ENCODE data around the gene RALGAPB.
"Not testable (repeated sequence)": the region's sequence is repeated elsewhere in the genome, so short reads cannot be mapped to it uniquely, and the experiment has no call there.

Gene RALGAPB

DNA sequence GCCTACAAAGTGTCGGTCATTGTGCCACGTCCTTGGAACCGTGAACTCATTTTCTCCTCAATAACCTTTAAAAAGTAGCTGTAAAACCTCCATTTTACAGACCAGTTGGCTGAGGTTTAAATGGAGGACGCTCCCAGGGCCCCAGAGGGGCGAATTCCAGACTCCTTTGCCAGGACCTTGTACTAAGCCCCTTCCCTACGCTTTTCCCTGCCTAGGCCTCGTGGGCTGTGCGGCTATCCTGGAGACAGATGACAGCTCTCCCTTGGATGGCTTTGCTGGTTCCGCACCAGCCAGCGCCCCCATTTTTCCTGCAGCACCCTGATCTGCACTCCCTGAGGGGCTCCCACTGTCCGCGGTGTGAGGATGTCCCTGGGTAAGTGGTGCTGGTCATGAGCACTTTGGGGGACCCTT lies 25.4 kb upstream of the RALGAPB start:
- DNase-seq (ENCODE audit: low read depth in 3 of 3), result no peak

DNA sequence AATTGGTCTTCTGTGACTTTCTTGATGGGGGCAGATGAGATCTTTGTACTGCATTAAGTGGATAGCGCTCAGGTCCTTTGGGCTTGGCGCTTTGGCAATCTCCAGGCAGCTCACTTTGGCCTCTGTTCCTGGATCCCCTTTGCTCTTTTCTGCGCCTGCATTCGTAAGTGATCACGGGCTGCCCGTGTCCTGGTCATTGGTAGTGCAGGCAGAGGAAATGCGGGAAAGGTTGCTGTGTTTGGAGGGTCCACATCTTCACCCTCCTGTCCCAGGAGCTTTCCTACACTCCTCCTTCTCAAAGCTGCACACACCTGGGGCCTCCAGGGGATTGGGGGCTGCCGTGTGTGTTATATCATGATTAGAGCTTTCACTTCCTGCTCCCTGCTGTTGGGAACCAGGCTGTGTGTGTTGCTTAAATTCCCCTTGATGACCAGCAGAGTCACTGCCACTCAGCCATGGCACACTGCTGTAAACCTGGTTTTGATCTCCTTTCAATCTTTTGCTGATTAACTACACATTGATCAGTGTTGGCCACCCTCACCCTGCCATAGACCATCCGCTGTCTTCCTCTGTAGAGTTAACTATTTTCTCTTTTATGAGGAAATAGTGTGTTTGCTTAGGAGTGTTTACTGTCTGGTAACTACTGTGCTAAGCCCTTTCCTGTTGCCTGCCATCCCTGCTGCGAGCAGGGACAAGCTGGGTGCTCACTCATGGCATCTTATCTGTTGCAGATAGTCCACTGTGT lies 24.5 kb upstream of the RALGAPB start:
- no peak for DNase-seq (ENCODE audit: low read depth in 3 of 3)

DNA sequence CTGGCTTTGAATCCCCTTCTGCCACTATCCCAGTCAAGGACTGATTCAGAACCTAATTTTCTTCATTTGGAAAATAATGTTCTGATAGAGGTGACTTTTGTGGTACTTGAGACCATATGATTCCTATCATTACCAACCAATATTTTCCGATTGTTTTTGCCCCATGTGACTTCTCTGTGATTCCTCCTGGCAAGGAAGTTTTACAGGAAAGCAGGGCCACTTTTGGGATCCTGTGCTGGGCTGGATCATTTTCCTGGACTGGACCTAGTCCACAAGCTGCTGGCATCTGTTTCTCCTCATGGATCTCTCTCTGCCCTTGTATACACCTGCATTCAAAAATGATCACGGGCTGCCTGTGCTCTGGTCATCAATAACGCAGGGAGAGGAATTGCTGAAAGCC lies 23.6 kb upstream of the RALGAPB start:
- DNase-seq (ENCODE audit: low read depth in 3 of 3), result no peak

DNA sequence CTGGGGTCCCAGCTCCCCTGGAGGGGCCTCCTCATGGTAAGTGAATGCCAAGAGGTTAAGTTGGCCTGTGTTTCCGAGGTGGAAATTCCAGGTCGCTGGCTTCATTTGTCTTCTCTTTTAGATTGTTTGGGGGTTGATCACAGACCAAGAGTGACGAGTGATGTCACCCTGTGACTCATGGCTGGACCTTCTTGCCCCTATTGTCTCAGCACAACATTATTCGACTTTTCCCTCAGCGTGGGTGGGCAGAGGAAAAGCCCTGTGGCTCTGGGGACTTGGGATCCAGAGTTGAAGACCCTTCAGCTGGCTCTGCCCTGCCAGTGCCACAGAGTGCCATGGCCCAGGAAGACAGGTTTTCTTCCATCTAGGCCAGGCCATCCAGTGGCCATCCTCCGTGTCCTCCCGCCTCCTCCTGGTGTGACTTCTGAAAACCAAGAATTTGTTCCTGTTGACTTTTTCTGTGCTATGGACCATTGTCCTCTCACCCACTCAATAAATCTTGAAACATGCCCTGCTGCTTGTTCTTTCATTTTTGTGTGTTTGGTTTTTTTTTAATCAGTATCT lies 22.1 kb upstream of the RALGAPB start:
- DNase-seq (ENCODE audit: low read depth in 3 of 3), result no peak

DNA sequence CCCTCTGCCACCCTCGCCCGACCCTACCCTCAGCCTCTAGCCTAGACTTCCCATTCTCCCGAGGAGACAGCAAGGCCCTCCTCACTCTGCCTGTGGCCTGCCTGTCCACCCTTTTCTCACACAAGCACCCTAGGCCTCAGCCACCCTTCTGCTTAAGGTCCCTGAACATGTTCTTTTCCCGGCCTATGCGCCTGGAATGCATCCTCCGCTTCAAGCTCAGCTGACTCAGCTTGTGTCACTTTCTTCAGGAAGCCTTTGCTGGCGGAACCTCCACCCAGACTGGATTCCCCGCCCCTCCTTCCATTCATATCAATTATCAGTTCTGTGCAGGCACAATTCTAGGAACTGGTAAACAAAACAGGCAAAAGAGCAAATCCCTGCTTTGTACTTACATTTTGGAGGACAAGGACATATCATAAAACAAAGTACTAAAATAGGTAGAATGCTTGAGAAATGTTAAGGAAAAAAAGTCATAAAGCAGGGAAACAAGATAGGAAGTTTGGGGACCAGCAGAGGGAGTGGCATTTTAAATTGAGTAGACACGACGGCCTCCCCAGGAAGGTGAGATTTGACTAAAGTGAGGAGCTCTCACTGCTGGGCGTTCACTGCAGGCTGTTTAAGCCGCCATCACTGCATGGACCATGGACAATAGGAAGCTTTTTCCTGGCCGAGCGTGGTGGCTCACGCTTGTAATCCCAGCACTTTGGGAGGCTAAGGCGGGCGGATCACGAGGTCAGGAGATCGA lies 19.6 kb upstream of the RALGAPB start:
- DNase-seq (ENCODE audit: low read depth in 3 of 3), result no peak

DNA sequence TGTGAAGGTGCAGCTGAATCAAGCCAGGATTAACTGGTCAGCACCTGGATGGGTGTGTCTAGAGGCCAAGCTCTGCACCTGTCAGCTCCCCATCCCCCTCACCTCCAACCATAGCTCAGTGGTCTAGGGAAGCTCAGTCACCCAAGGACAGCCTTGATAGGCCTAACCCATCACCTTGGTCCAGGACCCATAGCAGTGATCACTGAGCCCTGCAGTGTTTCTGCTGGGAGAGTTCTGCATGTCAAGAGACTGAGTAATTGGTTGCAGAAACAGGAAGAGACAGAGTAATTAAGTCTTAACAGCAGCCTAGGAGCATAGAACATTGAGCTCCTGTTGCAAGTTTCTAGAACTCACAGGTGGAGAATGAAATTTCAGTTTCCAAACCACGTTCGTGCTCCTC lies 18.7 kb upstream of the RALGAPB start:
- DNase-seq (ENCODE audit: low read depth in 3 of 3), result no peak

DNA sequence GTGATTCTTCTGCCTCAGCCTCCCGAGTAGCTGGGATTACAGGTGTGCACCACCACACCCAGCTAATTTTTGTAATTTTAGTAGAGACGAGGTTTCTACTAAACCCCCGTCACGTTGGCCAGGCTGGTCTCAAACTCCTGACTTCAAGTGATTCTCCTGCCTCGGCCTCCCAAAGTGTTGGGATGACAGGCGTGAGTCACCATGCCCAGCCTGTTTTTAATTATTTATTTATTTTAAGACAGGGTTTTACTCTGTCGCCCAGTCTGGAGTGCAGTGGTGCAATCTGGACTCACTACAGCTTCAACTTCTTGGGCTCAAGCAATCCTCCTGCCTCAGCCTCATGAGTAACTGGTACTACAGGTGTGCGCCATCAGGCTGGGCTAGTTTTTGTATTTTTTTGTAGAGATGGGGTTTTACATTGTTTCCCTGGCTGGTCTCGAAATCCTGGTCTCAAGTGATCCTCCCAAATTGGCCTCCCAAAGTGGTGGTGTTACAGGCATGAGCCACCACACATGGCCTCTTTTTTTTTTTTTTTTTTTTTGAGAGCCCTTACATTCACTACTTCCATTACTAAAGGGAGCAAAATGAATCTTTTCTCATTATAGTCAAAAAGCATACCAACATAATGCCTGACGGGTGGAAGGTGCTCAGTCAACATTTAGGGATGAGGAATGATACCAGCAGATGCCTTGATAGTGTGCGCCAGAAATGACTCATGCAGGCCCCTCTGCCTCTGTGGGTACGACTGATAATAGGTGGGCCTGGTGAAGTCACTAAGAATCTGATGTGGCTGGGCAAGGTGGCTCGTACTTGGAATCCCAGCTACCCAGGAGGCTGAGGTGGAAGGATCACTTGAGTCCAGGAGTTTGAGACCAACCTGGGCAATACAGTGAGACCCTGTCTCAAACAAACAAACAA lies 17.8 kb upstream of the RALGAPB start:
- DNase-seq (ENCODE audit: low read depth in 3 of 3), result no peak

DNA sequence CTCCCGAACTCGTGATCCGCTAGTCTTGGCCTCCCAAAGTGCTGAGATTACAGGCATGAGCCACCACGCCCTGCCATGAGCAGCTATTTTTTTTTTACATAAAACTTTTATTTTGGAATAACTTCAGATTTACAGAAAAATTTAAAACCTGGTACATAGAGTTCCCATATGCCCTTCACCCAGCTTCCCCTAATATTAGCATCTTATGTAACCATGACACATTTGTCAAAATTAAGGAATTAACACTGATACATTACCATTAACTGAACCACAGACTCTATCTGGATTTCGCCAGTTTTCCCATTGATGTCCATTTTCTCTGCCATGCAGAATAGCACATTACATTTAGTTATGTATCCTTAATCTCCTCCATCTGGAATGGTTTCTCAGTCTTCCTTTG lies 14.3 kb upstream of the RALGAPB start:
- no peak for DNase-seq (ENCODE audit: low read depth in 3 of 3)

DNA sequence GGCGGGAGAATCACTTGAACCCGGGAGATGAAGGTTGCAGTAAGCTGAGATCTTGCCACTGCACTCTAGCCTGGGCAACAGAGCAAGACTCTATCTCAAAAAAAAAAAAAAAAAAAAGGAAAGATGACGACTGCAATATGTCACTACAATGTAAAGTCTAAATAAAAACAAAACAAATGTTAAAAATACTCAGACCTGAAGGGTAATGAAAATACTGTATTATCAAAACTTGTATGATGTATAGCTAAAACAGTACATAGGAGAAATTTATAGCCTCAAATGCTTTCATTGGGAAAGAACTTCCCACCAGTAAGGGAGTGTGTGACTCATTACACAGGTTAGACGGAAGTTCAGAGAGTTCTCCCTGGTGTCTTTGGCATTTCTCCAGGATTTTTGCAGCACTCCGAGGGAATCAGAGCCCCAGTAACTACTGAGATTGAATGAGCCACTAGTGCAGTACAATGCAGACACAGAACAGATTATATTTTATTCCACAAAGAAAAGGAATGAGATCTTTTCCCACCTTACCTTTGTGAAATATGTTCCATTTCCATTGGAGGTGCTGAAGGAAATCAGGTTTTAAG lies 12.5 kb upstream of the RALGAPB start:
- DNase-seq (ENCODE audit: low read depth in 3 of 3), result no peak

DNA sequence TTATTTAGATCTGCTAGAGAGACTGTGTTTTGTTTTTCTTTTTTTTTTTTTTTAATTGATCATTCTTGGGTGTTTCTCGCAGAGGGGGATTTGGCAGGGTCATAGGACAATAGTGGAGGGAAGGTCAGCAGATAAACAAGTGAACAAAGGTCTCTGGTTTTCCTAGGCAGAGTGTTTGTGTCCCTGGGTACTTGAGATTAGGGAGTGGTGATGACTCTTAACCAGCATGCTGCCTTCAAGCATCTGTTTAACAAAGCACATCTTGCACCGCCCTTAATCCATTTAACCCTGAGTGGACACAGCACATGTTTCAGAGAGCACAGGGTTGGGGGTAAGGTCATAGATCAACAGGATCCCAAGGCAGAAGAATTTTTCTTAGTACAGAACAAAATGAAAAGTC lies 12.0 kb upstream of the RALGAPB start:
- not testable (repeated sequence) for DNase-seq (ENCODE audit: low read depth in 3 of 3)

DNA sequence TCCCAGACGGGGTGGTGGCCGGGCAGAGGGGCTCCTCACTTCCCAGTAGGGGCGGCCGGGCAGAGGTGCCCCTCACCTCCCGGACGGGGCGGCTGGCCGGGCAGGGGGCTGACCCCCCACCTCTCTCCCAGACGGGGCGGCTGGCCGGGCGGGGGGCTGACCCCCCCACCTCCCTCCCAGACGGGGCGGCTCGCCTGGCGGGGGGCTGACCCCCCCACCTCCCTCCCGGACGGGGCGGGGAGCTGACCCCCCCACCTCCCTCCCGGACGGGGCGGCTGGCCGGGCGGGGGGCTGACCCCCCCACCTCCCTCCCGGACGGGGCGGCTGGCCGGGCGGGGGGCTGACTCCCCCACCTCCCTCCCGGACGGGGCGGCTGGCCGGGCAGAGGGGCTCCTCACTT lies 11.5 kb upstream of the RALGAPB start:
- not testable (repeated sequence) for DNase-seq (ENCODE audit: low read depth in 3 of 3)

DNA sequence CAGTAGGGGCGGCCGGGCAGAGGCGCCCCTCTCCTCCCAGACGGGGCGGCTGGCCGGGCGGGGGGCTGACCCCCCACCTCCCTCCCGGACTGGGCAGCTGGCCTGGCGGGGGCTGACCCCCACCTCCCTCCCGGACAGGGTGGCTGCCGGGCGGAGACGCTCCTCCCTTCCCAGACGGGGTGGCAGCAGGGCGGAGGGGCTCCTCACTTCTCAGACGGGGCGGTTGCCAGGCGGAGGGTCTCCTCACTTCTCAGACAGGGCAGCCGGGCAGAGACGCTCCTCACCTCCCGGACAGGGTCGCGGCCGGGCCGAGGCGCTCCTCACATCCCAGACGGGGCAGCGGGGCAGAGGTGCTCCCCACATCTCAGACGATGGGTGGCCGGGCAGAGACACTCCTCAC lies 11.1 kb upstream of the RALGAPB start:
- not testable (repeated sequence) for DNase-seq (ENCODE audit: low read depth in 3 of 3)

DNA sequence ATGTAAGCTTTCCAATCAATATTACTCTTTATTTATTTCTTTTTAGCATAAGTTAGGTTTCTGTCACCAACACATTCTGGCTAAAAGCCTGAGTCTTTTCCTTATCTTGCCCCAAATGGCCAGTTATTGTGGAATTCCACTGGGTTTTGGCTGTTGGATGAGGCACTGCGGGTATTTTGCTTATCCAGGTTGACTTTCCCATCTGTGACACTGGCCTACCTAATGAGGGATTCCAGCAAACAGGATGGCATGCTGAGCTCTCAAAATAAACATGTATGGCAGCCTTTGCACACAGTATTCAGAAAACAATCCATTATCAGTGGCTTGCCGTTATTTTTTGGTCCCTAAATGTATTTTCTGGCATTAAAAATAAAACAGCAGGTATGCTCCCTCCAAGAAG lies 6.5 kb upstream of the RALGAPB start:
- DNase-seq (ENCODE audit: low read depth in 3 of 3), result no peak

DNA sequence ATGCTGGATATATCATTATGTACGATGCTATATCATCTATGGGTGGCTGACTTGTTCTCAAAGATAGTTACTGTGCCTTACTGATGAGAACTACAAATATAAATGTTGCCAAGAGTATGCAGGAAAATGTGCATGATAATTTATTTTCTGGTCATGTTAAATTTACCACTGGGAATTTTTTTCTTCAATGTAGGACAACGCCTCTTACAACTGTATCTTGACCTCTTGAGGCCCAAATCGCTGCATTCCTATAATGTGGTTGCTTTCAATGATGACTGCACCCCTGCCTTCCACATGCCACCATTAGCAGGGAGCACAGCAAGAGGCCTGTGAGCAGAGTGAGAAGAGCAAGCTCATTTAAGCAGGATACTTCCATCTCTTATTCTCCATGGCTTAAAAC lies 5.7 kb upstream of the RALGAPB start:
- no peak for DNase-seq (ENCODE audit: low read depth in 3 of 3)

DNA sequence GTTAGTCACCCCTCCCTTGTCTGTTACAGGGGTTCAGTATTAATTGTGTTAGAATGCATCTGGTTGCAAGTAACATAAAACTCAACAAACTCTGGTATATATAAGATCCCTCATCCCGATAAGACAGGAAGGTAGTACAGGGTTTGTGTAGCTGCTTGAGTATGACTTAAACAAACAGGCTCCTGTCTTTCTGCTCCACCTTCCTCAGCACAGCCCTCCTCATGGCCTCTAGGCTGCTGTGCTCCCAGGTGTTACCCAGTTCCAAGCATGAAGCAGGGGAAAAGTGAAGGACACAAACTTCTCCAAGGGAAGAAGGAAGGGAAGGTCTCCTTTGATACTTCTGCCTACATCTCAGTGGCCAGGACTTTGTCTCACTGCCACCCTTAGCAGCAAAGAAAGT lies 1.4 kb upstream of the RALGAPB start:
- no peak for DNase-seq (ENCODE audit: low read depth in 3 of 3)

DNA sequence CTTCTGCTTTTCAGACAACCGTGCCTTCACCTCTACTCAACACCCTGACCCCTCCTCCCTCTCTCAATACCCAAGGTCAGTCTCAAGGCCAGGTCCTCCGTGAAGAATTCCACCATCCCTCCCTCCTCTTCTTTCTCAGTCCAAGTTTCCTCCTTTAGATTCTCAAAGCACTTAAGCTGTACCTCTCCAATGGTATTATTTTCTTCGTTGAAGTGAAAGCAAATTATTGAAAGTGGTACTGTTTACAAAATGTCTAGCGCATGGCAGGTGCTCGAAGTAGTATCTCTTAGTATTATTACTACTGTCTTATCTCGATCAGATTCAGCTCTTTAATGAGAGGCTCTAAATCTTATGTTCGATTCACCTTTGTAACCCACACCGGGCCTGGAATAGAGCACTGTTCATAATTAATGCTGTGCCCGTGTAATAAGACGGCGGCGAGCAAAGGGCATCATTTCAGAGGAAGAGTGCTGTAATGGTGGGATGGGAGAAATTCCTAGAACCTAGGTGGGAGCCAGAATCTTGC lies 593 bp upstream of the RALGAPB start:
- no peak for DNase-seq (ENCODE audit: low read depth in 3 of 3)

DNA sequence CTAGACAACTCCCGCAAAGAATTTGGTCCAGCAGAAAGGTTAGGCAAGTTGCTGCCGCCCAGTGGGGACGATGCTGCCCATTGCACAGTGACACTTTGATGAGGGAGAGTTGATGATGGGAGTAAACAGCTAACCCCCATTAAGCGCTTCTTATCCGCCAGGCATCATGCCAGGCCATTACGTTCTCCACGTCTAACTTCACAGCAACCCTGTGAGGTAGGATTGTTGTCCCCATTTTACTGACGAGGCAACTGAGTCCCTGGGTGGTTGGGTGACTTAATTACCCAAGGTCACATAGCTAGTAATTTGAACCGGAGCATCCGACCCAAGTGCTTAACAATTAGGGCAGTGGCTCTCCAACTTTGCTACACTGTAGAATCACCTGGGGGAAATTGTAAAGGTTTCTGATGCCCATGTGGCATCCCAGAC lies 738 bp downstream of the RALGAPB start:
- DNase-seq (ENCODE audit: low read depth in 3 of 3), result no peak

DNA sequence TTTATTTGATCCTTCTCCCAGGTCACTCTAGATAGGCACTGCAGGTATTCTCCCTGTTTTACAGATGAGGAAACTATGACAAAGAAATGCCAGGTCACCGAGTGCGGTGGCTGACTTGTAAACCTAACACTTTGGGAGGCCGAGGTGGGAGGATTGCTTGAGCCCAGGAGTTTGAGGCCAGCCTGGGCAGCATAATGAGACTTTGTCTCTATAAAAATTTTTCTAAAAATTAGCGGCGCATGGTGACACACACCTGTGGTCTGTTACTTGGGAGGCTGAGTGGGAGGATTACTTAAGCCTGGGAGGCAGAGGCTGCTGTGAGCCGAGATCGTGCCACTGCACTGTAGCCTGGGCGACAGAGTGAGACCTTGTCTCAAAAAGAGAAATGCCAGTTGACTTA lies 5.1 kb downstream of the RALGAPB start:
- DNase-seq (ENCODE audit: low read depth in 3 of 3), result no peak

DNA sequence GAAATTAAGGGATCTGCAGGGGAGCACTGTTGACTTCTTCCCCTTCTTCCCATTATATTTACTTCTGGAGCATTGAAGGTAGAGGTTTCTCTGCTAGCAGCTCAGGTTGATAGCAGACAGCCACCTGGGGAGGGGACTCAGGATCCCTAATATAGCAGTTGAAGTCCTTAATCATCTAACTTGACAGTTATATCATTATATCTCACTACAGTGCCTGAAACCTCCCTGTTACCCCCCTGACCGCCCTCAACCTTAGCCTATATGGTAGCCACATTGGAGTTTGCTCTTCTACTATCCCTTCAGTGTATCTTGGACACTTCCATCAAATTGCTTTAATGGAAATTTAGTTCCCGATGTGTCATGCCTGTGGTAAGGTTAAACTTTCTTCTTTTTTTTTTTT lies 7.0 kb downstream of the RALGAPB start:
- no peak for DNase-seq (ENCODE audit: low read depth in 3 of 3)

DNA sequence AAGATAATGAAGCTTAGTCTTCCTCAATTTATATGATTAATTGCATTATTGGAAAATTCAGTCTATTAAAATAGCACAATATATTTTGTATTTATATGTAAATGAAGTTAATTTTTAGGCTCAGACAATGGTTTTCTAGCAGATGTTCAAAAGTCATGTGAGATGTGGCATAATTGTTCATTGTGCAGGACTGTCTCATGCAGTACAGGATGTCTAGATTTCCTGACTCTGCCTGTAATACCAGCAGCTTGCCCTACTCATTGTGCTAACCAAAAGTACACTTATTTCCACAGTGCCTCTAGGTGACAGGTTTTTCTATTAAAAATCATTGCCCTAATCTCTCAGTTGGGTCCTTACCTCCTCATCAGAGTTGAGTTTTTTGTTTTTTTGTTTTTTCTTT lies 12.4 kb downstream of the RALGAPB start:
- no peak for DNase-seq (ENCODE audit: low read depth in 3 of 3)

DNA sequence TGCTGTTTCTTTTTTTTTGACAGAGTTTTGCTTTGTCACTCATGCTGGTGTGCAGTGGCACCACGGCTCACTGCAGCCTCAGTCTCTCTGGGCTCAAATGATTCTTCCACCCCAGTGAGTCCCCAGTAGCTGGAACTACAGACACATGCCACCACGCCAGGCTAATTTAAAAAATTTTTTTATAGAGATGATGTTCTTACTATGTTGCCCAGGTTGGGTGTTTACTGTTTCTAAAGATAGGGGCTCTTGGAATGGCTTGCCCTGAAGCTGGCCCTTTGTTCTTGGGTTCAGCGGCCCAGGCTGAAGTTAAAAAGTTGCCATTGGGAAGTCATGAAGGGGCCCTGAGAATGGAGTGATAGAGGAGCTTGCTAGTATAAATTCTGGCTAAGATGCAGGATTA lies 16.5 kb downstream of the RALGAPB start:
- DNase-seq (ENCODE audit: low read depth in 3 of 3), result no peak

All from stimulated activated CD4-positive, alpha-beta T cell treated with anti-CD3 and anti-CD28 coated beads, TNF-alpha, amount 100 ng/mL, for 48 hours (primary cell).